GM18867 (cell line): ENCODE data around the gene THAP4.
"Not testable (repeated sequence)": the region's sequence is repeated elsewhere in the genome, so short reads cannot be mapped to it uniquely, and the experiment has no call there.

Source experiments
- ATAC-seq: cut with Tn5 transposase; IDR thresholded peaks from one replicate; pipeline ENCODE4 v1.9.1; 2021; ENCODE audit warnings: mild to moderate bottlenecking, moderate library complexity; ENCODE audit not compliant: unreplicated experiment

The THAP4 gene

DNA sequence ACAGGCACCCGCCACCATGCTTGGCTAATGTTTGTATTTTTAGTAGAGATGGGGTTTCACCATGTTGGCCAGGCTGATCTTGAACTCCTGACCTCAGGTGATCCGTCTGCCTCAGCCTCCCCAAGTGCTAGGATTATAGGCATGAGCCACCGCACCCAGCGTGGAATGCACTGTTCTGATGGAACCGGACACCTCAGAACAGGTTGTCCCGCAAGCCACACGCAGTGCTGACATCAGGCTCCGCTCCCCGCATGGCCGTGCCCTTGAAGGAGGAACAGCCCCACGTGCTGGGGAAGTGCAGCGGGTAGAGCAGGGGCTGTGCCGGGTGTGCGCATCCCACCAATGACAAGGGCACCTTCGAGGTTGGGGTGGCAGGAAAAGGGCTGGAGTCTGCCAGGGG is 69.7 kb downstream of the THAP4 start:
- not testable (repeated sequence) for ATAC-seq

DNA sequence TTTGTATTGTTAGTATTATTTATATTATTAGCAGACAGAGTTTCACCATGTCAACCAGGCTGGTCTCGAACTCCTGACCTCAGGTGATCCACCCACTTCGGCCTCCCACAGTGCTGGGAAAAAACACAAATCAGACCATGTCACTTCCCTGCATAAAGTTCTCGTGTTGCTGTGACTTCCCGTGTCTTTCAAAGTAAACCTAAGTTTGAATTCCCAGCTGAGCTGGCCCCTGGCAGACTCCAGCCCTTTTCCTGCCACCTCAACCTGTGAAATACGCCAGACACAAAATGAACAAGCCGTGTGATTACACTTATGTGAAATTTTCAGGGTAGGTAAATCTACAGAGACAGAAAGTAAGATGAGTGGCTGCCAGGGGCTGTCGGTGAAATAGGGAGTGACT is 70.5 kb downstream of the THAP4 start:
- ATAC-seq, result no peak

DNA sequence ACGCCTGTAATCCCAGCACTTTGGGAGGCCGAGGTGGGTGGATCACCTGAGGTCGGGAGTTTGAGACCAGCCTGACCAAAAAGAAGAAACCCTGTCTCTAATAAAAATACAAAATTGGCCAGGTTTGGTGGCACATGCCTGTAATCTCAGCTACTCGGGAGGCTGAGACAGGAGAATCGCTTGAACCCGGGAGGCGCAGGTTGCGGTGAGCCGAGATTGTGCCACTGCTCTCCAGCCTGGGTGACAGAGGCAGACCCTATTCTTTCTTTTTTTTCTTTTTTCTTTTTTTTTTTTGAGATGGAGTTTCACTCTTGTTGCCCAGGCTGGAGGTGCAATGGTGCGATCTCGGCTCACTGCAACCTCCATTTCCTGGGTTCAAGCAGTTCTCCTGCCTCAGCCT is 70.9 kb downstream of the THAP4 start:
- ATAC-seq, result not testable (repeated sequence)

DNA sequence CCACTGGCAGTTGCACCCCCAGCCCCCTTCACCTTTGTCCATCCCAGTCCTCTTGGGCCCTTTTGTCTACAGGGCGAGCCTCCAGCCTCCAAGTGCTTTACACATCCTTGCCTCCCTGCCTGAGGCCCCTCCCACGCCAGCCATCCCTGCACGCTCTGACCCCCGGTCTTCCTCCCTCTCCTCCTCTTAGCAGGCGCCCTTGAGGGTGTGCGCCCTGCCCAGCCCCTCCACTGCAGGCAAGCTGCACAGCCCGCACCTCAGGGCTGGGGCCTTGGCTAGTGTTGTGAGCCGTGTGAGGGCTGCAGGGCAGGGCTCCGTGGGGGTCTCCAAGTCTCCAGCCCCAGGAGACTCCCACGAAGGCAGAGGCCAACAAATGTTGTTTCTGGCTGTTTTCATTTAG is 71.5 kb downstream of the THAP4 start:
- ATAC-seq, result no peak

DNA sequence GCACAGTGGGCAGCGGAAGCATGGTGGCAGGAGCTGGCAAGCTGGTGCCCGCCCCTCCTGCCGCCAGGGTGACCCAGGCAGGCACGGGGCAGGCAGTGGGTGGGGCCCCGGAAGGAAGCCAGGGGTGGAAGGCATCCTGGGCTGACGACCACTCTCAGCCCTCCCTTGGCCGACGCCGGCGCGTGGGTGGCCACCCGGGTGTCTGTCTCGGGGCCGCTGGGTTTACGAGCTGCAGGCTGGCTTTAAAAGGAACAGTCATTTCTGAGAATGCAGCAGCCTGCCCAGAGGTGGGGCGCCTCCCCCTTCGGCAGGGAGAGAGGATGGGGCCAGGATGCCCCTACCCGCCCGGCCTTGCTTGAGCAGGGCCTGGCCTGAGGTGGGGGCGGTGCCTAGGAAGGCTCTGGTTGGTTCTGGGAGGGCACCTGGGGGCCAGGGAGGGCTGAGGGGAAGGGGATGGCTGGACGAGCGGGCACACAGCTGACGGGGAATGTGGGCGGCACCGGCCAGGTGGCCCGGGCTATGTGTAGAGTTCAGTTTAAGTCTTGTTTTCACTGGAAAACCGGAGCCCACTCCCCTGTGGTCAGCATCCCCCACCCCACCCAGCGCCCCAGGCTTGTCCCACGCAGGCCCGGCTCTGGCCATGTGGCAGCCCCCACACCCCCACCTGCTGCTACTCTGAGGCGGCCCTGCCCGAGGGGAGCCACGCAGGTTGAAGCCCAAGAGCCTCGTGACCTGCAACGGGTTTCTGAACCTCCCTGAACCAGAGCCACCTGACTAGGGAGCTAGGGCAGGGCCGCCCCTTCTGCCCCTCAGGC is 72.2 kb downstream of the THAP4 start:
- ATAC-seq, result no peak

DNA sequence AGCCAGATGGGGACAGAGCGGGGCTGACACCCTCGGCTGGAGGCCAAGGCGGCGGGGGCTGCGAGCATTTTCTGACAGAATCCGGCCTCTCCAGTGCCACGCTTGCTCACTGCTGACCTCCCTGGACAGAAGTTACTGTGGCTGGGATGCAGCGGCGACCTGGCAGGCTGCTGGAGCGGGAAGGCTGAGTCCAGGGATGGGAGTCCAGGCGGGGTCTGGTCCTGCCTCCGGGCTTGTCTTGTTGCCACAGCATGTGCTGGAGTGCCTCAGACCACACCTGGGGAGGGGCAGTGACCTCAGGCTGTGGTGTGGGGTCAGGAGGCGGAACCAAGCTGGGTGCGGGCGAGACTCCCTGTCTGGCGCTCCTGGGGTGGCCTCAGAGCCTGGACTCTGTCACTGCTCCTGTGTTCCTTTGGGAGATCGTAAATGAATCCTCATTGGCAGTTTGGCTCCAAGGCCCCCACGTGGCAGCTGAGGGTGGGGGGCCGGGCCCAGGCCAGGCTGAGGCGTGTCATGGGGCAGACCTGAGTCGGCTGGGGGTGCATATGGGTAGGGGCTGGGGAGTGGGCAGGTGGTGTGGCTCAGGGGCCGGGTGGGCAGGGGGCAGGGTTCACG is 72.9 kb downstream of the THAP4 start:
- no peak for ATAC-seq

DNA sequence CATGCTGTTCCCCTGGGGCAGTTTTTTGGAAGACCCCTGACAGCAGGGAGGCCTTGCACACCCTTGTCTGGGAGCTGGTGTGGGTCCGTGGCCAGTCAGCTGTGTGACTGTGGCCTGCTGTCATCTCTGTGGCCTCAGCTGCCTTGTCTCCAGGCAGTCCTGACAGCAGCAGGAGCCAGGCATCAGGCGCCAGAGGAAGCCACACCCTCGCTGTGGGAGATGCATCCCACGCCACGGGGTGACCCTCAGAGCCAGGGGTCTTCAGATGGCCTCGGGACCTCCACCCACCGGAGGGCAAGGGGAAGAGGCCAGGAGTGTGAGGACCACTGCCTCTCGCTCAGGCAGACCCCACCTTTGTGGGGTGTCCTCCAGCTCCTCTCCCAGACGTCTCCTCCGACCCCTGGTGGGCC is 73.4 kb downstream of the THAP4 start:
- no peak for ATAC-seq

DNA sequence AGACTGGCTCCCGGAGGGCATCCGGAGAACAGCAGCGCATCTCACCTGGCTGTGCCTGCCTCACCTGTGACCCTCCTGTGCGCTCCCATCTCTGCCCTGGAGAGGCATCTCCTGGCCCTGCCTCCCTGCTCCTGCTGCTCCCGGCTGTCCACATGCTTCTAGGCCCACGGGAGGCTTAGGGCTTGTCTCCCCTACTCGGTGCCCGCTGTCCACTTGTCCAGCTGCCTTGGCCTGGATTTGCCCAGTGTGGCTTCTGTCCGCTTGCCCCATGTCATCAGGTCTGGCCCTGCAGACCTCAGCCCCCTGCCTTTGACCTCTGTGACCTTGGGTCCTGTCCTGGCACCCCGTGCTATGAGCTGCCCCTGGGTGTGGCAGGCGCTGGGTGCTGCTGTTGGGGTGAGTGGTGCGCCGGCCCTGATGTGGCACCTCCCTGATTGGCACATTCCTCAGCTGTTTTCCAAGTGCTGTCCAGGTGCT is 73.9 kb downstream of the THAP4 start:
- ATAC-seq, result no peak

DNA sequence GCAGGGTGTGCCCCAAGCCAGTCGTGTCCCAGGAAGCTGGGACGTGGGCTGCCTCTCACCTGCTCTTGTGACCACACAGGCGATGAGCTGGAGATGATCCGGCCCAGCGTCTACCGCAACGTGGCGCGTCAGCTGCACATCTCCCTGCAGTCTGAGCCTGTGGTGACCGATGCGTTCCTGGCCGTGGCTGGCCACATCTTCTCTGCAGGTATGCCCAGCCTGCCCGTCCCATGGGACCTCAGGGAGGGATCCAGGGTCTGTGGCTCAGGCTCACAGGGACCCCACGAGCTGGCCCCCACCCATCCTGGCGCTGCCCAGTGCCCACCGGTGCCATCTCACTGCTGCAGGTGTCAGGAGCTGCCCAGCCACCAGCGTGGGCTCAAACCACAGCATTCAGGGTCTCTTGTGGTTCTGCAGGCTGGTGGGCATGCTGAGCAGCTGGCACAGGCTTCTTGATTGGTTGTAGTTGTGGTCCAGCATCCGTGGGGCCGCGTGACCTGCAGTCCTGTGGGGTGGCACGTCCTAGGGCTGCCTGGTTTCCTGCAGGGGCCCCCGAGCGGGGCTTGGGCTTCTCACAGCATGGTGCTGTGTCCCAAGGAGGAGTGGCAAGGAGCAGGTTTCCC is 74.6 kb downstream of the THAP4 start:
- ATAC-seq, result no peak

DNA sequence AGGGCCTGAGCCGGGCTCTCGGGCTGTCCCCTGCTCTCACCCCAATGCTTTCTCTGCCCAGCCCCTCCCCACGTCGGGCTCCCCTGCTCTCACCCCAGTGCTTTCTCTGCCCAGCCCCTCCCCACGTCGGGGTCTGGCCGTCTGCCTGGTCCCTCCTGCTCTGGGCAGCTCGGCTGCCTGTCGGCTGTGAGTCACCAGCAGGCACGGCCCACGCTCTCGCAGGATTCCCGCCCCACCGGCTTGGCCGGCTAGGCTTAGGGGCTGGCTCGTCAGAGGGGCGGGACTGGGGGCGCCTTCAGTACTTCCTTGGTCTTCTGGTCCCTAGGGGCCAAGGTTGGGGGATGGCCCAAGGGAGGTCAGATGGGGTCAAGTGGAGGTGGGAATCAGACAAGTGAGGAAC is 75.1 kb downstream of the THAP4 start:
- ATAC-seq, result no peak

DNA sequence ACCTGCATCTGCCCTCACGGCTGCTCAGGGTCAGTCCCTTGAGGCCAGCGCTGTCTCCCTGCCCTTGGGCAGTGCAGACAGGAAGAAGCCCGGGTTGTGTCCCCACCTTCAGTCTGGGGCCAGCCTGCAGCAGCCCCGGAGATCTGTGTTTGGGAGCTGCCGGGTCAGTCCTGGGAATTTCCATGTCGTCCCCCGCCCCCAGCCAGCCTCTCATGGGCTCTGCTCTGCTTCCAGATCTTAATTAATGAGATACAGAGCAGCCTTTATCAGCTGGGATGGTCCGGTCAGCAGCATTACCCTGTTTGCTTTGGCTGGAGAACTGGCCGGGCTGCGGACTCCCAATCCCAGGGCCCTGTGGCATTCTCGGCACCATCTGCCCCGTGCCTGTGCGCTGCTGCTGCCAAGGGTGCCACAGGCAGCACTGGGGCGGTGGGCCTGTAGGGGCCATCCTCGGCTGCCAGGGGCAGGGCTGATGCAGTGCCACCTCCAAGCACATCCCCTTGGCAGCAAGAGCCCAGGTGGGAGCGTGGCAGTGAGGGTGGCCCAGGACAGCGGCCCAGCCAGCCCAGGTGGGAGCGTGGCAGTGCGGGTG is 76.0 kb downstream of the THAP4 start:
- no peak for ATAC-seq

DNA sequence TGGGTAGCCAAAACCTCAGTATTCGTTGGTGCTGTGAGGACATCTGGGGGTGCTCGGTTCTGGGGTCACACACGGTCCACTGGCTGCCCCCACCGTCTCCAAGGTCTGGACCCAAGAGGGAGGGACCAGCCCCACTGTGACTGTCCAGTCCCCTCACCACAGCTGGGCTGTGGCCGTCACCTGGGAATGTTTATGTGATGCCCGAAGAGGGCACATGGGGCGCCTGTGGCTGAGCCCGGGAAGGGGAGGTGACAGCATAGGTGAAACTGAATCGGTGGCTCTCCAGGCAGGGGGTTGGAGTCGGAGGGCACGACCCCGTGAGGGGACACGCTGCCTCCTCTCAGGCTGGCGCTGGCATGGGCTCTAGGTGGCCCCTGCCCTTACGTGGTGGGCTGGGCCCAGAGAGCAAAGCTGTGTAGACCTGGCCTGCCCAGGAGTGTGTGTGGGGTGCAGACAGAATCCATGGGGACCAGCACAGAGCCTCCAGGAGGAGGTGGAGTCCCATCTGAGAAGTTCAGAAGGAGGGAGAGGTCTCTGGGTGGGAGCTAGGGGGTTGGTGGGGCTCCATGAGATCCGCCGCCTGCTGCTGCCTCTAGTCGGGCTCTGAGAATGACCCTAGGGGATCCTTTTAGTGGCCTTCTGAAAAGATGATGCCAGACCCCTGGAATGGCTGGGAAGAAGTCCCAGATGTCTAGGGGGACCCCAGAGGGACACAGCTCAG is 76.6 kb downstream of the THAP4 start:
- no peak for ATAC-seq

DNA sequence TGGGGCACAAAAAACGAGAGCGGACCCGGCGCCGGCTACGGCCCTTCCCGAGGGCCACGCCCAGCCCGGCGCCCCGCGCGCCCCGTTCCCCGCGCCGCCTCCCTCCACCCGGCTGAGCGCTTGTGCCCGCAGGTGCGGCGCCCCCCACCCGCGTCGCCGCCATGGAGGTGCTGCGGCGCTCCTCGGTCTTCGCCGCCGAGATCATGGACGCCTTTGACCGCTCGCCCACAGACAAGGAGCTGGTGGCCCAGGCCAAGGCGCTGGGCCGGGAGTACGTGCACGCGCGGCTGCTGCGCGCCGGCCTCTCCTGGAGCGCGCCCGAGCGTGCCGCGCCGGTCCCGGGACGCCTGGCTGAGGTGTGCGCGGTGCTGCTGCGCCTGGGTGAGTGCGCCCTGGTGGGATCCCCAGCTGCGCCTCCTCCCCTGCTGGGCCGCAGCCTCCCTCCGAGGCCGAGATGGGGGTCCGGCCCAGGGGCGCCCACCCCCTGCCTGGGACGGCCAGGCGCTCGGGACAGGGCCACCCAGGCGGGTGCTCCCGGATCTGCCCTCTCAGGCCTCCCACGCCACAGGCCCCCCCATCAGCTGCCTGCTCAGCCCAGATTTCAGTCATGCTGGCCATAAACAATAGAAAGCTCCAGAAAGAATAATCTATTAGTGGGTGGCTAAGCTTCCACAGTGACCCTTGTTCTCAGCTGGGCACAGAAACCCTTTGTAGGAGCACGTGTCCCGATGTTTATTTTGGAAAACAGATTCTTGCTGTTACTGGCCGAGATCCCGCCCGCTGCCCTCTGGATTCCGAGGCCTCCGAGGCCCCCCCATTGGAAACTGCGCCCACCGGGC is 77.4 kb downstream of the THAP4 start:
- ATAC-seq, result no peak

DNA sequence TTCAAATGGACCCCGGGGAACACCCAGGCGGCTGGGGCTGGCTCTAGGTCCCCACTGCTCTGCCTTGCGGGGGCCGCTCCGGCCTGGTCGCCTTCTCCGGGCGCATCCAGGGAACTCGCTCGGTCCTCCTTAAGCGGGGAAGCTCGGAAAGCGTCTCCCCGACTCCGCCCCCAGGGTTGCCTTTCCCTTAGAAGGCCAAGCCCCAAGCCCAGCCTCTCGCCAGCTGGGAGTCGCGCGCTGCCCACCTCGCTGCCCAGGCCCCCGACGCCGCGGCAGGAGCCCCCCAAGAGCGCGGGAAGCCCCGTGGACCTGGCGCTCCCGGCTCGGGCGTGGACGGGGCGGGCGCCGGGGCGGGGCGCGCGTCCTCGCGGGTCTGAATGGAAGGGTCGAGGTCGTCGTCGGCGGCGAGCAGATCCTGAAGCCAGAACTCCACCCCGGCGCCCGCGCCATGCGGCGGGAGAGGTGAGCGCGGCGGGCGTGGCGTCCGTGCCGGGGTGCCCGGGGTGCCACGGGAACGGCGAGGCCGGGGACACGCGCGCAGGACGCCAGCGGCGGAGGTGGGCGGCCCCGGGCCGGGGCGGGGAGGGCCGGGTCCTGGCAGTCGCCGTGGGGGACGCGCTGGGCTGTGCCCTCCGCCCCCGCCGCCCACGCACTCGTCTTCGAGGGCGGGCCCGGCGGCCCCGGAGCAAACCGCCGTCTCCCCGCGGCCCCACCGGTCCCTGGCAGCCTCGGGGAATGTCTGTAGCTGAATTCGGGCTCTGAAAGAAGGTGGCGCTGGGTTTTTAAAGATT is 78.2 kb downstream of the THAP4 start, which contains the start of gene BOK:
Gene BOK, plus strand, starts transcription at position 214 of the 791 bp plus-strand sequence. CDS start 739 bp downstream, outside the sequence.
- ATAC-seq, result no peak

DNA sequence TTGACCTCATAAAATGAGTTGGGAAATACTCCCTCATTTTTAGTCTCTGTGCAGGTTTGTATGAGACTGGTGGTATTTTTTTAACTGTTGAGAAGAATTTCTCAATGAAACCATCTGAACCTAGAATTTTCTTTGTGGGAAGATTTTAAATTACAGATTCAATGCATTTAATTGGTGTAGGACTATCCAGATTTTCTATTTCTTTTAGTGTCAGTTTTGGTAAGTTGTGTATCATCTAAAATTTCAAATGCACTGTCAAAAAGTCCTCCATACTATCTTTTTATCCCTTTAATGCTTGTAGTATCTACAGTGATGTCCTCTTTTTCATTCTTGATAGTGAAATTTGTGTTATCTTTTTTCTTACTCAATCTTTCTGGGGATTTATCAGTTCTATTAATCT is 80.2 kb downstream of the THAP4 start:
- no peak for ATAC-seq

DNA sequence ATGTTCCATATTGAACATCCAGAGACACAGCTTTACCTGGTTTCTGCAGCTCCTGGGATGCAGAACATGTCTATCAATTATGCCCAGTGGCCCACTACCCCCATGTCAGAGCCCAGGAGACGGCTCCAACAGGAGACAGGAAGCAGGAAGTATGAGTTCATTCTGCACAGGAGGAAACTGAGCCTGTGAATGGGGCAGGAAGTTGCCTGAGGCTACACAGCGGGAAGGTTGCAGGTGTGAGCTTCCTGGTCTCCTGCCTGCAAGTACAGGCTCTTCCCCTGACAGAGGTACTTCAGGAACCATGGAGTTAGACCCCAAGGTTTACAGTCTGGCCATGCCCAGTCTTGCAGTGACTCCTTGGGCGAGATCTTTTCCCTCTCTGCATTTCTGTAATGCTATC is 81.2 kb downstream of the THAP4 start:
- no peak for ATAC-seq

DNA sequence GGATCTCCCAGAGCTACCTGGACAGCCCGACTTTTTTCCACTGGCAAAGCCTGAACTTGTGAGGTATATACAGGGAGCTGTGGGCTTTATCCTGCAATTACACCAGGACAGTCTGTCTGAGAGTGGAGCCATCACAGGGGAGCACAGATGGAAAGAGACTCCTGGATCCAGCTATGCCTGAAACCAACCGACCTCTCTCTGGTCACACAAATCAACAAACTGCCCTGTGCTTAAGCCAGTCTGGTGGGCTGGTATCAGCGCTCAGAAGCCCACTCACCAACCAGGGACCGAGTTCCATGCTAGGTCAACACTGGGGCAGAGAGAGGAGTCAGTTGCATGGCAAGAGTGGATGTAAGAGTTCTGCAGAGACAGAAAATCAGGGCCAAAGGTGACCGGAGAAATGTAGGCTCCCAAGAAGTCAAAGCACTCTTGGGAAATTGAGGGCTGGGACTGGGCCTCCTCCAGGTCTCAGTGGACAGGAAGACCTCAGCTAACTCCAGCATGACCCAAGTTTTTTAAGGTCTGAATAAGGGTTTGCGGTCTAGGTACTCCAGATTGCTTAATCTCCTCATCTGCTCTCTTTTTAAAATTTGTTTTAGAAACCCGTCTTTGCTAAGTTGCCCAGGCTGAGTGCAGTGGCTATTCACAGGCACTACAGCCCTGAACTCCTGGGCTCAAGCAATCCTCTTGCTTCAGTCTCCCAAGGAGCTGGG is 82.2 kb downstream of the THAP4 start:
- no peak for ATAC-seq

DNA sequence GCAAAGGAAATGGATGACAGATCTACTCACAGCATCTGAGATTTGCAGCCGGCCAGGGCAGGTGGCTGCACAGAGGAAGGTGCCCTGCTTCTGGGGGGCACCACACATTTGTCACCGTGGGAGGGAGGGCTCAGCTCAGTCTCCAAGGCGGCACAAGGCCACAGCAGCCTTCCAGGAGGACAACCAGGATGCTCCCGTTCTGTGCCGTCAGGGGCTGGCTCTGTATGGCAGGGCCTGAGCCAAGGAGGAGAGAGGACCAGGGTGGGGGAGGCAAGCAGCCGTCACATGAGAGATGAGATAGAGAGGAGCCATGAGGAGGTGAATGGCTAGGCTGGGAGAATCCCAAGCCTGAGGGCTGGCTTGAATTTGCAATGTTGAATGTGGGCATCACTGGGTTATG is 83.0 kb downstream of the THAP4 start:
- ATAC-seq, result no peak

DNA sequence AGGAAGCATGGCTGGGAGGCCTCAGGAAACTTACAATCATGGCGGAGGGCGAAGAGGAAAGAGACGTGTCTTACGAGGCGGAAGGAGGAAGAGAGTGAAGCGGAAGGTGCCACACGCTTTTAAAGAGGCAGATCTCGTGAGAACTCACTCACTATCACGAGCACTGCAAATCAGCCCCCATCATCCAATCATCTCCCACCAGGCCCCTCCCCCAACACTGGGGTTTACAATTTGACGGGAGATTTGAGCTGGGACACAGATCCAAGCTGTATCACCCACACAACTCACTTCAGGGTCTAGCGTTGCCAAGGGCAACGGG is 83.5 kb downstream of the THAP4 start:
- ATAC-seq, result no peak
